GM19193 (cell line): Measurements from ENCODE around the gene ASTN2.

ENCODE experiments used
- POLR2A ChIP-seq: IDR thresholded peaks from 4 replicates; pipeline ENCODE4 v1.6.1; 2011; ENCODE audit not compliant: insufficient read depth, insufficient read length; ENCODE audit errors: extremely low read depth

ASTN2 gene

GRCh38 chr9:116958881-116959280 lies 456.0 kb downstream of the ASTN2 start:
- TF ChIP-seq POLR2A: no peak

DNA sequence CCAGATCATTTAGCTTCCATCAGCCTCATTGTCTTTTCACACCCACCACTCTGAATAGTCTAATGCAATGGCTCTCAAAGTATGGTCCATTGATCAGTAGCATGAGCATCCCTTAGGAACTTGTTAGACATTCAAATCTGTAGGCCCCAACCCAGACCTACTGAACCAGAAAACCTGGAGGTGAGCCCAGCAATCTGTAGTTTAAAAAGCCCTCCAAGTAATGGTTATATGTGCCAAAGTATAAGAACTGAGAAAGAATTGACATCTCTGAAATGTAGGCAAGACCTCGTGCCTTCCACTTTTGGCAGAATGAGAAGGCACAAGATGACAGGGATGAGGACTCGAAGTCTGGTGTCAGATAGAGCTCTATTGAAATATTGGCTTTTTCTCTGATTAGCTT lies 460.1 kb downstream of the ASTN2 start:
- TF ChIP-seq POLR2A: no peak

- no peak for TF ChIP-seq POLR2A
These were observed 461.6 kb downstream of the ASTN2 start for GRCh38 chr9:116953271-116953670.

GRCh38 chr9:116952436-116952810 lies 462.4 kb downstream of the ASTN2 start:
- no peak for TF ChIP-seq POLR2A

GRCh38 chr9:116951588-116952435 lies 463.0 kb downstream of the ASTN2 start:
- TF ChIP-seq POLR2A: no peak

GRCh38 chr9:116945817-116946216 lies 469.0 kb downstream of the ASTN2 start:
- no peak for TF ChIP-seq POLR2A

- TF ChIP-seq POLR2A: no peak
These were observed 469.9 kb downstream of the ASTN2 start for GRCh38 chr9:116944714-116945534.

- no peak for TF ChIP-seq POLR2A
These were observed 470.9 kb downstream of the ASTN2 start for GRCh38 chr9:116943970-116944369.

DNA sequence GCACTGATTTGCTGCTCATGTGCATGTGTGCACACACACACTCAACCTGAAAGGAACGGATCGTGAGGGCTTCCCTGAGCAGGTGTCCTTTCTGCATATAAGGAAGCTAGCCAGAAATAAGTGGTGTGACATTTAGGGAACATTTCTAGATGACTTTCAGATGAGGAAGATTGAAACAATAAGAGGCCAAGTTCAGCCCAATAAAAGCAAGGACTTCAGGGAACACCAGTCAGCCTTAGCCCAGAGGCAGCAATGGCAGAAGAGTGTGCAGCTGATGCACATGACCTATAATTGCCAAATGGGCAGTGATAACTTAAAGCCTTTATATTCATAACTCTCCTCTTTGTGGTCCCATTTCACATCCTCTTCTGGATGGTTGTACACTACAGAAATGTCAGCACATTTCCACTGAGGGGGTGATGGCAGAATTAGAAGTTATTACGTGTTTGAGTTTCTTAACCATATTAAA lies 472.2 kb downstream of the ASTN2 start:
- TF ChIP-seq POLR2A: no peak

DNA sequence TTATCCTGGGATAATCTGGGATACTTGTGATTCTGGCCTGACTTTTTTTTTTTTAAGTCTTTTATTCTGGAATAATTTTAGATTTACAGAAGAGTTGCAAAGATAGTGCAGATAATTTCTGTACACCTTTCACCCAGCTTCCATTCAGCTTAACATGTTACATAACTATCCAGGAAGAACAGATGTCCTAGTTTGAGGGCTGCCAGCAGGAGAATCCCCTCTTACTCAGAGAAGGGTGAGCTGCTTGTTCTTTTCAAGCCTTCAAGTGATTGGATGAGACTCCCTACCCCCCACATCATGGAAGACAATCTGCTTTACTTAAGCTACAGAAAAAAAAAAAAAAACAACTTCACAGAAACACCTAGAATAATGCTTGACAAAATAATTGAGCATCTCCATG lies 473.6 kb downstream of the ASTN2 start:
- TF ChIP-seq POLR2A: no peak

DNA sequence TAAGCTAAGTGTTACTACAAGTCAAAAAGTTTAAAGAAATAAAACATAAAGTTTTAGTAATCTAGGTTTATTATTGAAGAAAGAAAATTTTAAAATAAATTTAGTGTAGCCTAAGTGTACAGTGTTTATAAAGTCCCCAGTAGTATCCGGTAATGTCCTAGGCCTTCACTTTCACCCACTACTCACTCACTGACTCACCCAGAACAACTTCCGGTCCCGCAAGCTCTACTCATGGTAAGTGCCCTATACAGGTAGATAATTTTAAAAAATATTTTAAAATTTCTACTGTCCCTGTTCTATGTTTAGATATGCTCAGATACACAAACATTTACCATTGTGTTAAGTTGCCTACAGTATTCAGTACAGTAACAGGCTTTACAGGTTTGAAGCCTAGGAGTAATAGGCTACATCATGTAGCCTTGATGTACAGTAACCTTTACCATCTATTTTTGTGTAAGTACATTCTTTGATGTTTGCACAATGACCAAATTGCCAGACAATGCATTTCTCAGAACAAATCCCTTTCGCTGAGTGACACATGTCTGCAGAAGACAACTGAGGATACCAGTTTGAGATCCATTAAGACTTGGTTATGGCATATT lies 474.1 kb downstream of the ASTN2 start:
- TF ChIP-seq POLR2A: no peak

- no peak for TF ChIP-seq POLR2A
These were observed 475.2 kb downstream of the ASTN2 start for GRCh38 chr9:116939614-116940013.

GRCh38 chr9:116939161-116939560 lies 475.7 kb downstream of the ASTN2 start:
- TF ChIP-seq POLR2A: no peak

- no peak for TF ChIP-seq POLR2A
These were observed 477.5 kb downstream of the ASTN2 start for GRCh38 chr9:116937361-116937760.

- no peak for TF ChIP-seq POLR2A
These were observed 479.5 kb downstream of the ASTN2 start for GRCh38 chr9:116935149-116935897.

GRCh38 chr9:116934131-116934530 lies 480.7 kb downstream of the ASTN2 start:
- TF ChIP-seq POLR2A: no peak

DNA sequence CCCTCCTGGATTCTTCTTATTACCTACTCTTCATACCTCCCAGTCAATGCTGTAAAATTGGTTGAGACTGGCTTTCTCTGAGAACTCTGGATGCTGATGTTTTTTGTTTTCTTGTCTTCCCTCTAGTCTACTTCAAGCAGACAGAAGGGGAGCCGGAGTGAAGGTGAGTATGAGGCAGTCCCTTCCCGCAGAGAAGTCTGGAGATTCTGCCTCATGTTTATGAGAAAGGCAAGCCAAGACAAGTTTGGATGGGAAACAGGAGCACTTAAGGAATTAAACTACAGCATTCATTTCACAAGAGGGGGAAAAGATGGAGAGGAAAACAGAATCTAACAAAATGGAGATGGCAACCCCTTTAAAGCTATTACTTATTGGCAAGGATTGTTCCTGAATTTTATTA lies 481.6 kb downstream of the ASTN2 start:
- TF ChIP-seq POLR2A: no peak
